Germinal center (tissue), 1 donor: ENCODE data around the gene MCAM.

ENCODE experiments used
- DNase-seq: peaks from one replicate; pipeline ENCODE4 v3.0.0; 2012; ENCODE audit warnings: mixed read lengths, low spot score

The MCAM gene

GRCh38 chr11:119329320-119329719, 12.4 kb upstream of the MCAM start:
- no peak for DNase-seq

- no peak for DNase-seq
Observed at GRCh38 chr11:119324189-119324588, 7.3 kb upstream of the MCAM start.

GRCh38 chr11:119323532-119324033, 6.7 kb upstream of the MCAM start:
- DNase-seq: peak; percentile 64

GRCh38 chr11:119322921-119323531, 6.1 kb upstream of the MCAM start:
- DNase-seq: no peak

- DNase-seq: no peak
Observed at GRCh38 chr11:119322360-119322739, 5.4 kb upstream of the MCAM start.

GRCh38 chr11:119320776-119321524, 4.0 kb upstream of the MCAM start:
- DNase-seq: peak; percentile 84

- no peak for DNase-seq
Observed at GRCh38 chr11:119320240-119320775, 3.4 kb upstream of the MCAM start.

GRCh38 chr11:119319700-119320239, 2.8 kb upstream of the MCAM start:
- DNase-seq: no peak

GRCh38 chr11:119319136-119319699, 2.3 kb upstream of the MCAM start:
- no peak for DNase-seq

GRCh38 chr11:119318240-119319135, 1.6 kb upstream of the MCAM start:
- peak; percentile 66 for DNase-seq

- DNase-seq: no peak
Observed at GRCh38 chr11:119317592-119318239, 786 bp upstream of the MCAM start.

- no peak for DNase-seq
Observed at GRCh38 chr11:119316016-119316728, 758 bp downstream of the MCAM start.

GRCh38 chr11:119315131-119316015, 1.6 kb downstream of the MCAM start:
- DNase-seq: peak; percentile 84

GRCh38 chr11:119314726-119315125, 2.2 kb downstream of the MCAM start:
- no peak for DNase-seq

GRCh38 chr11:119310682-119311052, 6.3 kb downstream of the MCAM start:
- DNase-seq: no peak

GRCh38 chr11:119309953-119310681, 6.8 kb downstream of the MCAM start:
- DNase-seq: no peak

- DNase-seq: no peak
Observed at GRCh38 chr11:119309411-119309810, 7.5 kb downstream of the MCAM start.

GRCh38 chr11:119307974-119308373, 9.0 kb downstream of the MCAM start:
- no peak for DNase-seq

- DNase-seq: no peak
Observed at GRCh38 chr11:119307219-119307618, 9.7 kb downstream of the MCAM start.
